Measurements from ENCODE around the gene ZFYVE26.

GRCh38 chr14:67831113-67831512 is 14.7 kb upstream of the ZFYVE26 start:
- TF ChIP-seq CTCF (conservative IDR thresholded peaks at IDR 0.05; ENCODE audit: low read depth, low read length) (no peak), EZH2 (IDR thresholded peaks at IDR 0.05; ENCODE audit: borderline replicate concordance, low read depth, low read length, poor library complexity, severe bottlenecking) (no peak)

Measured in A673 (cell line).